RWPE2 (cell line): Measurements from ENCODE around the gene COL25A1.

ENCODE experiments used
- ATAC-seq: fragments of 200-7000 bp; cut with Tn5 transposase; 3 replicates; pipeline ENCODE4 v1.9.1; 2021; ENCODE audit warnings: low read depth
- DNase-seq: peaks from one replicate; pipeline ENCODE4 v3.0.0-alpha.2; 2020; ENCODE audit warnings: low spot score
- H3K27ac ChIP-seq: fragments of 450-650 bp; 2 replicates; pipeline ENCODE4 v1.5.1; 2017; ENCODE audit warnings: mild to moderate bottlenecking; ENCODE audit not compliant: poor library complexity, severe bottlenecking
- H3K27me3 ChIP-seq: fragments of 250-450 bp; sonication (Bioruptor Pico); 2 replicates; pipeline ENCODE4 v1.5.1; 2021; ENCODE audit warnings: mild to moderate bottlenecking, moderate library complexity; ENCODE audit not compliant: insufficient read depth, poor library complexity, severe bottlenecking
- H3K36me3 ChIP-seq: fragments of 250-450 bp; sonication (Bioruptor Pico); 2 replicates; pipeline ENCODE4 v1.5.1; 2020; ENCODE audit warnings: low read depth, mild to moderate bottlenecking, moderate library complexity
- H3K4me1 ChIP-seq: fragments of 250-450 bp; sonication (Bioruptor Pico); 2 replicates; pipeline ENCODE4 v1.5.1; 2021; ENCODE audit warnings: mild to moderate bottlenecking, moderate library complexity; ENCODE audit not compliant: insufficient read depth, poor library complexity, severe bottlenecking
- H3K4me3 ChIP-seq: fragments of 250-450 bp; sonication (Bioruptor Pico); 2 replicates; pipeline ENCODE4 v1.5.1; 2021; ENCODE audit warnings: mild to moderate bottlenecking, moderate library complexity; ENCODE audit not compliant: severe bottlenecking
- H3K9me3 ChIP-seq: fragments of 250-450 bp; sonication (Bioruptor Pico); 2 replicates; pipeline ENCODE4 v1.5.1; 2021; ENCODE audit warnings: mild to moderate bottlenecking, moderate library complexity; ENCODE audit not compliant: severe bottlenecking
- CTCF ChIP-seq: fragments of 450-650 bp; IDR thresholded peaks from one replicate; pipeline ENCODE4 v1.5.1; 2017; ENCODE audit warnings: mild to moderate bottlenecking, moderate library complexity; ENCODE audit not compliant: poor library complexity, severe bottlenecking

Gene COL25A1

GRCh38 chr4:109238746-109239145, 63.7 kb downstream of the COL25A1 start:
- Histone ChIP-seq H3K27ac (no peak overlapping the region), H3K9me3 (no peaks in the 10 kb centered on the region), H3K4me1 (peaks cover 3% of the 10 kb centered on the region), H3K27me3 (no peaks in the 10 kb centered on the region), H3K4me3 (no peak overlapping the region), H3K36me3 (no peaks in the 10 kb centered on the region)
- TF ChIP-seq CTCF = no peak
- ATAC-seq (no peak), DNase-seq (no peak)

GRCh38 chr4:109235683-109236082, 66.8 kb downstream of the COL25A1 start:
- no peak for TF ChIP-seq CTCF
- no peak overlapping the region for H3K27ac ChIP-seq
- ATAC-seq (no peak), DNase-seq (no peak)
- no peak overlapping the region for H3K4me3 ChIP-seq
- H3K9me3 ChIP-seq = no peaks in the 10 kb centered on the region
- no peaks in the 10 kb centered on the region for H3K36me3 ChIP-seq
- peaks cover 11% of the 10 kb centered on the region for H3K4me1 ChIP-seq
- no peaks in the 10 kb centered on the region for H3K27me3 ChIP-seq

GRCh38 chr4:109234596-109234995, 67.9 kb downstream of the COL25A1 start:
- Histone ChIP-seq H3K36me3 (no peaks in the 10 kb centered on the region), H3K9me3 (no peaks in the 10 kb centered on the region), H3K27ac (no peak overlapping the region), H3K4me3 (no peak overlapping the region), H3K27me3 (no peaks in the 10 kb centered on the region), H3K4me1 (peaks cover 11% of the 10 kb centered on the region)
- DNase-seq = no peak
- no peak for ATAC-seq
- no peak for TF ChIP-seq CTCF

- Histone ChIP-seq H3K27ac (peak overlapping the region; percentile 20), H3K9me3 (no peaks in the 10 kb centered on the region), H3K27me3 (no peaks in the 10 kb centered on the region), H3K4me3 (no peak overlapping the region), H3K36me3 (no peaks in the 10 kb centered on the region), H3K4me1 (peaks cover 11% of the 10 kb centered on the region)
- DNase-seq (no peak), ATAC-seq (peak; percentile 98)
- TF ChIP-seq CTCF = no peak
These were observed 68.9 kb downstream of the COL25A1 start for GRCh38 chr4:109233570-109233969.

- H3K36me3 ChIP-seq = no peaks in the 10 kb centered on the region
- peak overlapping the region; percentile 20 for H3K27ac ChIP-seq
- no peak for ATAC-seq
- no peak overlapping the region for H3K4me3 ChIP-seq
- H3K27me3 ChIP-seq = no peaks in the 10 kb centered on the region
- H3K9me3 ChIP-seq = no peaks in the 10 kb centered on the region
- DNase-seq = no peak
- peaks cover 11% of the 10 kb centered on the region for H3K4me1 ChIP-seq
- TF ChIP-seq CTCF = no peak
These were observed 69.8 kb downstream of the COL25A1 start for GRCh38 chr4:109232681-109233080.
